Parathyroid adenoma (tissue), 2 donors: ENCODE measurements around the gene ARHGAP15.

Experiments
- H2AFZ ChIP-seq: fragments of 300-600 bp; sonication (generic); one replicate; pipeline ENCODE4 v1.7.0; 2017; ENCODE audit warnings: antibody characterized with exemption, mild to moderate bottlenecking
- H3K27ac ChIP-seq: fragments of 300-600 bp; sonication (generic); one replicate; pipeline ENCODE4 v1.7.0; 2017
- H3K27me3 ChIP-seq: fragments of 300-600 bp; sonication (generic); one replicate; pipeline ENCODE4 v1.7.0; 2017; ENCODE audit warnings: low read length; ENCODE audit not compliant: control insufficient read depth, insufficient read depth
- H3K36me3 ChIP-seq: fragments of 300-600 bp; sonication (generic); one replicate; pipeline ENCODE4 v1.7.0; 2017; ENCODE audit warnings: low read length; ENCODE audit not compliant: control insufficient read depth, insufficient read depth
- H3K4me1 ChIP-seq: fragments of 300-600 bp; sonication (generic); one replicate; pipeline ENCODE4 v1.7.0; 2017; ENCODE audit warnings: control low read depth
- H3K4me2 ChIP-seq: fragments of 300-600 bp; sonication (generic); one replicate; pipeline ENCODE4 v1.7.0; 2017; ENCODE audit warnings: low read length
- H3K4me3 ChIP-seq: fragments of 300-600 bp; sonication (generic); one replicate; pipeline ENCODE4 v1.7.0; 2017; ENCODE audit warnings: low read depth, low read length
- H3K79me2 ChIP-seq: fragments of 300-600 bp; sonication (generic); one replicate; pipeline ENCODE4 v1.7.0; 2017; ENCODE audit warnings: control low read depth
- H3K9ac ChIP-seq: fragments of 300-600 bp; sonication (generic); one replicate; pipeline ENCODE4 v1.7.0; 2017; ENCODE audit warnings: mild to moderate bottlenecking
- H3K9me3 ChIP-seq: fragments of 300-600 bp; sonication (generic); one replicate; pipeline ENCODE4 v1.7.0; 2017; ENCODE audit warnings: low read length; ENCODE audit not compliant: control insufficient read depth
- TF ChIP-seq, protein P1 (sequence below): fragments of 300-600 bp; sonication (generic); IDR thresholded peaks from one replicate; pipeline ENCODE4 v1.7.0; 2017; ENCODE audit warnings: antibody characterized with exemption, mild to moderate bottlenecking
- donor health status: primary hyperparathyroidism.

Gene ARHGAP15

DNA sequence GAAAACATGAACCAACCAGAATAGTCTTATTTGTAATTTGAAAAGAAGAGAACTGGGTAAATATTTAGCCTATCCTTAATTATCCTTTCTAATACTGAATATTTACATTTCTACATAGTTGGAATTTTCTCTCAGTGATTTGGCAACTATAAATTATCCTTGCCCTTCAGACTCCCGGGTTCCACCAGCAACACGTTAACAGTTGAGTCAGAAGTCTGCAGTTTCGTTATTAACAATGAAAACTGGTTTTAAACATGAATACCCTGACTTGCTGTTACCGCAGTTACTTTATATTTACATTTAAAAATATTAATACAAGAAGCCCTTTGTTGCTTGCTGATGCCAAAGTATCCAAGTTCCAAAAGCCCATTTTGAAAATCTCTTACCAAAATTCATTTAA, 673.0 kb downstream of the ARHGAP15 start:
- no peak overlapping the region for H3K9ac ChIP-seq
- TF ChIP-seq, protein P1, sequence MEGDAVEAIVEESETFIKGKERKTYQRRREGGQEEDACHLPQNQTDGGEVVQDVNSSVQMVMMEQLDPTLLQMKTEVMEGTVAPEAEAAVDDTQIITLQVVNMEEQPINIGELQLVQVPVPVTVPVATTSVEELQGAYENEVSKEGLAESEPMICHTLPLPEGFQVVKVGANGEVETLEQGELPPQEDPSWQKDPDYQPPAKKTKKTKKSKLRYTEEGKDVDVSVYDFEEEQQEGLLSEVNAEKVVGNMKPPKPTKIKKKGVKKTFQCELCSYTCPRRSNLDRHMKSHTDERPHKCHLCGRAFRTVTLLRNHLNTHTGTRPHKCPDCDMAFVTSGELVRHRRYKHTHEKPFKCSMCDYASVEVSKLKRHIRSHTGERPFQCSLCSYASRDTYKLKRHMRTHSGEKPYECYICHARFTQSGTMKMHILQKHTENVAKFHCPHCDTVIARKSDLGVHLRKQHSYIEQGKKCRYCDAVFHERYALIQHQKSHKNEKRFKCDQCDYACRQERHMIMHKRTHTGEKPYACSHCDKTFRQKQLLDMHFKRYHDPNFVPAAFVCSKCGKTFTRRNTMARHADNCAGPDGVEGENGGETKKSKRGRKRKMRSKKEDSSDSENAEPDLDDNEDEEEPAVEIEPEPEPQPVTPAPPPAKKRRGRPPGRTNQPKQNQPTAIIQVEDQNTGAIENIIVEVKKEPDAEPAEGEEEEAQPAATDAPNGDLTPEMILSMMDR = no peak
- H3K27me3 ChIP-seq = no peaks in the 10 kb centered on the region
- no peaks in the 10 kb centered on the region for H3K36me3 ChIP-seq
- H3K4me3 ChIP-seq = no peak overlapping the region
- H3K4me1 ChIP-seq = no peaks in the 10 kb centered on the region
- H3K9me3 ChIP-seq = no peaks in the 10 kb centered on the region
- no peaks in the 10 kb centered on the region for H3K79me2 ChIP-seq
- H2AFZ ChIP-seq = no peak overlapping the region
- H3K4me2 ChIP-seq = no peak overlapping the region
- H3K27ac ChIP-seq = no peak overlapping the region

DNA sequence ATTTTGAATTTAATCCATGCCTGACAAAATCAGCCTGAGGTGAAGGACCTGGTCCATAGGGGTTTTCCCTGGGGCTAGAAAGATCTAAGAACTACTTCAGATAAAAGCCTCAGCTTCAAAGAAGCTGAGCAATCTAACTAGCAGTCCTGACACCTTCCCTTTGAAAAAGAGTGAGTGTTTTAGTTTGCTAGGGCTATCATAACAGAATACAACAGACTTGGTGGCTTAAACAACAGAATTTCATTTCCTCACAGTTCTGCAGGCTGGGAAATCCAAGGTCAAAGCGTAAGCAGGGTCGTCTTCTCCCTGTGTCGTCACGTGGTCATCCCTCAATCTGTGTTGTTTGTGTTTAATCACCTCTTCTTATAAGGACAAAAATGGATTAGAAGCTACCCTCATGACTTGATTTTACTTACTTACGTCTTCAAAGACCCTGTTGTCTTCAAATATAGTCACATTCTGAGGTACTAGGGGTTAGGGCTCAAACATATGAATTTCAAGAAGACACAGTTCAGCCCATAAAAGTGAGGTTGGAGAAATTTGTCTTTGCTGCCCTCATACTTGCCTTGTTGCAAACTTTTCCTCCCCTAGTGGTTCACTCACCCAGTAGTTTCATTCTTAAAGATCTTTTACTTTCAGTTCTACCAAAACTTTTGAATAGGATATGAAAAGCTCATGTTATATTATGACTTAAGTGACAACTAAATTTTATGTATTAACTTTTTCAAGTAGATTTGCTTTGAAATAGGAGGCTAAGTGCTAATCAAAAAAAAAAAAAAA, 673.8 kb downstream of the ARHGAP15 start:
- Histone ChIP-seq H3K4me1 (no peaks in the 10 kb centered on the region), H3K9me3 (no peaks in the 10 kb centered on the region), H3K4me3 (no peak overlapping the region), H3K79me2 (no peaks in the 10 kb centered on the region), H3K27ac (no peak overlapping the region), H3K36me3 (no peaks in the 10 kb centered on the region), H2AFZ (no peak overlapping the region), H3K27me3 (no peaks in the 10 kb centered on the region), H3K4me2 (no peak overlapping the region), H3K9ac (peak overlapping the region; percentile 19)
- TF ChIP-seq, protein P1 = no peak

DNA sequence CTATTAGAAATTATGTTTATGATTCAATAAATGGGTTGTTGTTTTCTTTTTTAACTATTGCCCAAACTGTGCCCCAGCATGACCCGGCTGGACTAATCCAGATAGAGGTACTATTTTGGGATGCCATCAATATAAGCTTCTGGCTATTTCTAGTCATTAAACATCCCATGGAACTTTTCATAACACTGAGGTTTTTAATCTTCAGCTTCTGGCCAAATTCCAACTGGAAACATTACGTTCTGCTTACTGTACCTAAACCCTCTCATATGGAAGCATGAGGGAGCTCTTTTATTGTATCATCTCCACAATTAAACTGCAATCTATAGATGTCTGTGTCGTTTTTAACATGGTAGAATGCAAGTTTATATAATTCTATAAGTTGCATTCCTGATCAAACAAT, 674.7 kb downstream of the ARHGAP15 start:
- Histone ChIP-seq H3K9me3 (no peaks in the 10 kb centered on the region), H3K36me3 (no peaks in the 10 kb centered on the region), H3K27ac (no peak overlapping the region), H3K4me3 (no peak overlapping the region), H3K27me3 (no peaks in the 10 kb centered on the region), H3K79me2 (no peaks in the 10 kb centered on the region), H3K4me1 (no peaks in the 10 kb centered on the region), H2AFZ (no peak overlapping the region), H3K4me2 (no peak overlapping the region), H3K9ac (no peak overlapping the region)
- TF ChIP-seq, protein P1 = no peak

- Histone ChIP-seq H3K27ac (no peak overlapping the region), H3K9ac (no peak overlapping the region), H3K9me3 (no peaks in the 10 kb centered on the region), H3K36me3 (no peaks in the 10 kb centered on the region), H3K4me1 (no peaks in the 10 kb centered on the region), H3K27me3 (no peaks in the 10 kb centered on the region), H2AFZ (no peak overlapping the region), H3K4me3 (no peak overlapping the region), H3K79me2 (no peaks in the 10 kb centered on the region), H3K4me2 (no peak overlapping the region)
- TF ChIP-seq, protein P1 = no peak
Observed at GRCh38 chr2:143805666-143806065, 676.4 kb downstream of the ARHGAP15 start.

GRCh38 chr2:143807192-143807591, 678.0 kb downstream of the ARHGAP15 start:
- no peaks in the 10 kb centered on the region for H3K4me1 ChIP-seq
- no peak overlapping the region for H2AFZ ChIP-seq
- no peaks in the 10 kb centered on the region for H3K79me2 ChIP-seq
- H3K27me3 ChIP-seq = no peaks in the 10 kb centered on the region
- no peak overlapping the region for H3K4me2 ChIP-seq
- H3K4me3 ChIP-seq = no peak overlapping the region
- no peak overlapping the region for H3K9ac ChIP-seq
- TF ChIP-seq, protein P1 = no peak
- no peaks in the 10 kb centered on the region for H3K36me3 ChIP-seq
- no peak overlapping the region for H3K27ac ChIP-seq
- H3K9me3 ChIP-seq = no peaks in the 10 kb centered on the region
